Stimulated activated CD8-positive, alpha-beta memory T cell treated with anti-CD3 and anti-CD28 coated beads, Interleukin-2, amount 100 ng/mL, for 48 hours (primary cell): ENCODE measurements around the gene AFG1L.
"Not testable (repeated sequence)": the region's sequence is repeated elsewhere in the genome, so short reads cannot be mapped to it uniquely, and the experiment has no call there.

Experiments
- DNase-seq, 2 donors: peaks; one replicate each; pipeline ENCODE4 v3.0.0-alpha.2; 2020; ENCODE audit warnings: low read depth in 2 of 2

Gene AFG1L

DNA sequence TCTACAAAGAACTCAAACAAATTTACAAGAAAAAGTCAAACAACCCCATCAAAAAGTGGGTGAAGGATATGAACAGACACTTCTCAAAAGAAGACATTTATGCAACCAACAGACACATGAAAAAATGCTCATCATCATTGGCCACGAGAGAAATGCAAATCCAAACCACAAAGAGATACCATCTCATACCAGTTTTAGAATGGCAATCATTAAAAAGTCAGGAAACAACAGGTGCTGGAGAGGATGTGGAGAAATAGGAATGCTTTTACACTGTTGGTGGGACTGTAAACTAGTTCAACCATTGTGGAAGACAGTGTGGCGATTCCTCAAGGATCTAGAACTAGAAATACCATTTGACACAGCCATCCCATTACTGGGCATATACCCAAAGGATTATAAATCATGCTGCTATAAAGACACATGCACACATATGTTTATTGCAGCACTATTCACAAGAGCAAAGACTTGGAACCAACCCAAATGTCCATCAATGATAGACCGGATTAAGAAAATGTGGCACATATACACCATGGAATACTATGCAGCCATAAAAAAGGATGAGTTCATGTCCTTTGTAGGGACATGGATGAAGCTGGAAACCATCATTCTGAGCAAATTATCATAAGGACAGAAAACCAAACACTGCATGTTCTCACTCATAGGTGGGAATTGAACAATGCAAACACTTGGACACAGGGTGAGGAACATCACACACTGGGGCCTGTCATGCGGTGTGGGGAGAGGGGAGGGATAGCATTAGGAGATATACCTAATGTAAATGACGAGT, 121.4 kb downstream of the AFG1L start:
- DNase-seq: not testable (repeated sequence)

DNA sequence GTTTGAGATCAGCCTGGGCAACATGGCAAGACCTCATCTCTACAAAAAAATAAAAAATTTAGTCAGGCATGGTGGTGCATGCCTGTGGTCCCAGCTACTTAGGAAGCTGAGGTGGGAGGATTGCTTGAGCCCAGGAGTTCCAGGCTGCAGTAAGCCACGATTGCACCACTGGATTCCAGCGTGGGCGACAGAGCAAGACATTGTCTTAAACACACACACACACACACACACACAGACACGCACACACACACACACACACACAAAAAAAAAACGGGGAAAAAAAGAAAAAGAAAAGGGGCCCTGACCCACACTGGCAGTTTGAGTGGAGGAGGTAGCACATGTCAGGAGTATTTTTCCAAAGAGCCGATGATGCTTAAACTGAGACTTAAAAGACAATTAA, 122.2 kb downstream of the AFG1L start:
- no peak for DNase-seq

DNA sequence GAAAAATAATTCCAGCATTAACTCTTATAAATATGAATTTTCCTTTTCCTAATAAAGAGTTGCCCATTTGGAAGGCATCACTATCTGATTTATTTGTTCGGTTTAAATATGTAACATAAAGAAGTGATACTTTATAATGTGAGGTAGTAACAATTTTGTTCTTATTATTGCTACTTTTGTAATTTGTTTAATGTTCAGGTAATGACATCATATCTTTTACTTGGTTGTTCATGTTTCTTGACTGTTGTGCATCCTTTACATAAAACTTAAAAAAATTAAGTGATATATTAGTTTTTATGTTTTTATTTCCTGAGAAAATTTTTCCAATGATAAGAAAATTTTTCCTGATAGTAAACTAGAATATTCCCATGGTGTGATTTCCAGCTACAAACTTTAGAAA, 124.6 kb downstream of the AFG1L start:
- DNase-seq: no peak

DNA sequence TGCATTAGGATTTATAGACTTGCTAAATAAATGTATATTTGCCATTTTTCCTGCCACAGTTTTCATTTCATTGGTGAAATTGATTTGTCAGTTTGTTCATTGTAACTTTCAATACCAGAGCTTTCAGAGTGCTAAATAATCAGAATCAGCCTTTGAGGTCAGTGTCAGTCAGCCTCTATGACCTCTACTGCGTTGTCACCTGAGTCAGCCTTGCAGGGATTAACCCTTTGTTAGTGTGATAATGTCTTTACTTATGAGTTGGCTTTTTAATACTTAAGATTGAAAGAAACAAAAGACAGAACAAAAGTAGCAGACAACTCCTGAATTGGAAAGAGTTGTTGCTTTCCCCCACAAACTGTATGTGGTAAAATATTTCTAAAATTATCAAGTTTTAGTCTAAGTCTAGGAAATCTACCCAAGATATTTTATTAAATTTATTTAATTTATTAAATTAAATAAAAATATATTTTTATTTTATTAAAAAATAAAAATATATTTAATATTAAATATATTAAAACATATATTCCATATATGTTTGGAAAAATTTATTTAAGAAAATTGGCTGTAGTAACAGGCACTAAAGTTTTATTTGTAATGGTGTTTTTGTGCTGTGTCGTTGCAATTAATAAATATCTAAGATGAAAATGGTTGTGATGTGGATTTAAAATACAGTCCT, 125.2 kb downstream of the AFG1L start:
- DNase-seq: no peak

DNA sequence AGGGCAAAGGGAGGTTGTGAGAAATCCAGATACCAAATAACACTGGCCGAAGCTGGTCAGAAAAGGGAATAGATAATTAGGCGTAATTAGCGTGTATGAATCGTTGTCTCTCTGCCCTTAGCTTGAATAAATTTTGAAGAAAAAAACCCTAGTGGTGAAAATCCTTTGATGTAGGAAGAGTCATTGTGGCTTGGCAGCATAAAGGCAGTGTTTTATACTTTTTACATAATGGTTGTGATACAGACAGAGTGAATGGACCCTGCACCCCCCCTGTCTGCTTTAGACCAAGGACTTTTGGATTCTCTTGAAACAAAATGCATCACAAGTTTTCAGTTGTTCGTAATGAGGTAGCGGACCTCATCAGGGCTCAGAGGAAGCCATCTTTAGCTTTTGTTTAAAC, 126.5 kb downstream of the AFG1L start:
- no peak for DNase-seq

DNA sequence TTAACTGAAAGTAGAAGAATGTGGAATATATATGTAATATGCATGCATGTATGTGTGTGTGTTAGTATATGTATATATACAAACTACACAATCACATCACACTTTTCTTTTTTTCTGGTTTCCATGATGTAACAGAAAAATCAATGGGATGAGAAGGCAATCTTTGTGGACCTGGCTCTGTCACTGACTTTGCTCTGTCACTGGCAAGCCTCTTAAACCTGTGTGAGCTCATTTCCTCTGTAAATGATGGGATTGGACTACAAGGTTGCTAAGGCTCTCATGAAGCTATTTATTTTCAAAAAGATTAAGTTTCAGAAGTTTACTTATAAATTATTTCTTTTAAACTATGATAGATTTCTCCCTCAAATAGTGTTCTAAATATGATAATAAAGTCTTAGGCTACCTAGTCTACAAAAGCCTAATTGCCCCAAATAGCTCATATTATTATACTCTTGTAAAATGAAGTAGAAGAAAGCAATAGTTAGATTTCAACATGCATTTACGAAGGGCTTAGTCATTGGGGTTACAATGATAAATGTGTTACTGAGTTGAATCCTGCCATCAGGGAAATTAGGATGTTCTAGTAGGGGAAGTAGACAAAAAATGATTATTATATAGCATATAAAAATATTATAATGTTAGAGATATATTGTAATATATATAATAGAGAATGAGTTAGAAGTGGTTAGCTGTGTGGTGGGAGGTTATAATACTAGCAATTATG, 129.3 kb downstream of the AFG1L start:
- no peak for DNase-seq

DNA sequence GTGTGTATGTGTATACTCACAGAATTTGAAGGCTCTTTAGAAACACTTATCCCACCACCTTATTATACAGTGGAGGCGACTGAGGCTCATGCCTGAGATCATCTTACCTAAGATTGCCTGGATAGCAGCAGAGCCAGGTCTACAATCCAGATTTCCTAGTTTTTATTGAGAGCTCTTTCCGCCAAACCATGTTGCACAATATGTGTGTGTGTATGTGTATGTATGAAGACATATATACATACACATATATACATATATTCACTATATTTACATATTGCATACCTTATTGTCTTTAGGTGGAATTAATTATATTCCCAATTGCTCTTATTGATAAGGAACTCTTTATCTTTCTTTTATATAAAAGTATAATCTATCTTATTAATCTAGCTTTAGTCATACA, 130.6 kb downstream of the AFG1L start:
- no peak for DNase-seq

DNA sequence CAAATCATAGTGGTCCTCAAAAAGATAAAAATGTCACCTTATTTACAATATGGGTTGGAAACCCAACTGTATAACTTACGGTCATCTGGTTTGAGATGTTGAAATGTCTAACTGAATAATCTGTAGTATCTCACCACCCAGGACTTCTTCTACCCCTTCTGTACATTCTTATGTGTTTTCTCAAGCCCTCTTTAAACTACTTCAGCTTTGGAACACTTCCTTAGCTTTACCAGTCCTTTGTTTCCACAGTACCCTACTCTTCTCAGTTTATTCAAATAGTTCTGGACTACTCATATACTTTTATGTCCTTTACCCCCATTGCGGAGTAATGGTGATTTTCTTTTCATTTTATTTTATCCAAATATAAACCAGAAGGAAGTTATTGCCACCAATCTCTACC, 137.3 kb downstream of the AFG1L start:
- DNase-seq: no peak

DNA sequence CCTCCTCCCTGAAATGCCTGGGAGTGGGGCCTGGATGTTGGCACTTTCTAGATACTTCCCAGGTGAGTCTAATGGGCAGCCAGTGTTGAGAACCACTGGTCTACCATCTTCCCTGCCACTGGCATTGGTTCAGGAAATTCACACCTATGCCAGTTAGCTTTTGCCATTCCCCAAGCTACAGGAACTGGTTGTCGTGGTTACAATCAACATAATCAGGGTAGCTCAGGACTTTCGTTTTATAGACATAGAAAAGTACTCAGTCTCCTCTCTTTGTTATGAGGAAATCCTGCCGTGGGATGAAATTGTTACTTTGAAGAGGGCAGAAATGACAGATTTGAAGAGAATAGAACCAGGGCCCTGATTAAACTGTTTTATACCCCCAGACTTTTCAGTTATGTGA, 137.9 kb downstream of the AFG1L start:
- no peak for DNase-seq

DNA sequence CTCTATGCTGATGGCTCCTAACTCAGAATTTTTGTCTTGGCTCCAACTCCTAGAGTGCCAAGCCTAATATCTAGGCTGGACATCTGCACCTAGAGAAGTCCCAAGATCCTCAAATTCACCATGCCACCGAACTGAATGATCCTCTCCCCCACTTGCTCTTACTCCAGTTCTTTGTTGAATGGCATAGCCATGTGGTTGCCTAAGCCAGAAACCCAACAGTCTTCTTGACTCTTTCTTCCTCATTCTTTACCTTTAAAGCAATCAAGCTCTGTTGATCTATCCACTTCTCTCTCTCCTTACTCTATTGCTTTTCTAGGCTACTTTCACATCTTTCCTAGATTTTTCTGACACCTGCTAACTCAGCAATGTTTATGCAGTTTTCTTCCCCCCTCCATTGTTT, 139.4 kb downstream of the AFG1L start:
- no peak for DNase-seq

DNA sequence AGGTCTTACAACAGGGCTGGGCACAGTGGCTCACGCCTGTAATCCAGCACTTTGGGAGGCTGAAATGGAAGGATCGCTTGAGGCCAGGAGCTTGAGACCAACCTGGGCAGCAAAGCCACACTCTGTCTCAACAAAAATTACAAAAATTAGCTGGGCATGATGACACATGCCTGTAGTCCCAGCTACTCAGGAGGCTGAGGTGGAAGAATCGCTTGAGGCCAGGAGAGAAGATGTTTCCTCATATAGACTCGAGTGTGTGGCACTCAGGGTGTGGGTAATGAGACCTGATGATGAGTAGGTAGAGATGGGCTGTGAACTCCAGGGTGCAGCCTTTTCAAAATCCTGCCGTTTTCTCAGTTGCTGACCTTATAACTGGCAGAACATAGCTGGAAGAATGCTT, 140.5 kb downstream of the AFG1L start:
- DNase-seq: no peak

DNA sequence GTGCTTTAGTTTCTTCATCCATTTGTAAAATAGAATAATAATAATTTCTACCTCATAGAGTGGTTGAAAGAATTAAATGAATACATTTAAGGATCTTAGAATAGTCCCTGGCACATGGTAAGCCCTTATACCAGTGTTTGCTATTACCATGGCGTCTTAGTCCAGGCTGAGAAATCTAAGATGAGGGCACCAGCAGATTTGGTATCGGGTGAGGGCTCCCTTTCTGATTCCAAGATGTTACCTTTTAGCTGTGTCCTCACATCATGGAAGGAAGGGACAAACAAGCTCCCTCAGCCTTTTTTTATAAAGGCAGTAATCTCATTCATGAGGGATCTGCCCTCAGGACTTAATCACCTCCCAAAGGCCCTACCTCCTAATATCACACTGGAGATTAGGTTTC, 141.9 kb downstream of the AFG1L start:
- no peak for DNase-seq

DNA sequence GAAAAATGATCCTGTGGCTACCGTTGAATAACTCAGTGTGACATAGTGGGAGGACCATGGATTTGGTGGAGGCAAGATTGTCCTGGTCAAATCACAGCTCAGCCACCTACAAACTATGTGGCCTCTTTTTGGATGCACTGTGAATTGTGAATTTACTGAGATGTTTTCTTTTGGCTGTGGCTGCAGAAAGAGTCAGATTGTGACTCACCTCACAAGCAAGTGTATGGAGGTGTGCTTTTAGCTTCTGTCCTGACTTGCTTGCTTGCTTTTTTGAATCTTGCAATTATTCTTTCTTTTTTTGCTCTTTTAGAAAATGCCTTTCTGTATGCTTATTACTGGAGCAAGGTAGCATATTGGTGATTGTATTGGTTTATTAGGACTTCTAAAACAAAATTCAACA, 143.0 kb downstream of the AFG1L start:
- no peak for DNase-seq

DNA sequence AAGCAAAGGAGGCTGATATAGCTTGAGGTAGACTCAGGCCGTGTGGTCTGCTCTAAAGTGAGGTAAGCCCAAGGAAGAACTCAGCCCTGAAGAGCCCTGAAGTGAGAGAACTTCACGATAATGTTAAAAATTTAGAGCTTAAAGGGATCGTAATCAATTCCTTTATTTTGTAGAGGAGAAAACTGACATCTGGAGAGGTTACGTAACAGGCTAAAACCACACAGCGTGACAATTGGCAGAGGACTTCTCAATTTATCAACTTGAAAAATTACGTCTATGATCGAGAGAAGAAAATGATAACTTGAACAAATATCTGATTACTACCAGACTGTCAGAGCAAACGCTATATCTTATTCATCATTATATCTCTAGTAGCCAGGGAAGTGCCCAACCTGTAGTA, 144.1 kb downstream of the AFG1L start:
- DNase-seq: no peak

DNA sequence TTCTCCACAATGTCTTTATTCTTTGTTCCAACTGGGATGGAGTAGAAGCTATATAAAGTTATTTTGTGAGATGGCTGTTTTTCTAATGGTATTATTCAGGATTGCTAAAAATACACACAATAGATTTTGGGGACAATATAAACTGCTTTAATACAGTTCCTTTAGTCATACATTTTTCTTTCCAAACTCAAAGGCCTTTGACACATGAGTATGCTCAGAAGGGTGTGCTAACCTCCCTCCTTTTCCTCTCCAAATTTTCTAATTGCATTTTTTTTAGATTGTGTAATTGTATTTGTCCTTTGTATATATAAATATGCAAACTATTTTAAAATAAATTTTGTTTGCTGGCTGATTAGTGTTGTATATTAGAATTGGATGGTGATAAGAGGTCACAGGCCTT, 146.3 kb downstream of the AFG1L start:
- no peak for DNase-seq

DNA sequence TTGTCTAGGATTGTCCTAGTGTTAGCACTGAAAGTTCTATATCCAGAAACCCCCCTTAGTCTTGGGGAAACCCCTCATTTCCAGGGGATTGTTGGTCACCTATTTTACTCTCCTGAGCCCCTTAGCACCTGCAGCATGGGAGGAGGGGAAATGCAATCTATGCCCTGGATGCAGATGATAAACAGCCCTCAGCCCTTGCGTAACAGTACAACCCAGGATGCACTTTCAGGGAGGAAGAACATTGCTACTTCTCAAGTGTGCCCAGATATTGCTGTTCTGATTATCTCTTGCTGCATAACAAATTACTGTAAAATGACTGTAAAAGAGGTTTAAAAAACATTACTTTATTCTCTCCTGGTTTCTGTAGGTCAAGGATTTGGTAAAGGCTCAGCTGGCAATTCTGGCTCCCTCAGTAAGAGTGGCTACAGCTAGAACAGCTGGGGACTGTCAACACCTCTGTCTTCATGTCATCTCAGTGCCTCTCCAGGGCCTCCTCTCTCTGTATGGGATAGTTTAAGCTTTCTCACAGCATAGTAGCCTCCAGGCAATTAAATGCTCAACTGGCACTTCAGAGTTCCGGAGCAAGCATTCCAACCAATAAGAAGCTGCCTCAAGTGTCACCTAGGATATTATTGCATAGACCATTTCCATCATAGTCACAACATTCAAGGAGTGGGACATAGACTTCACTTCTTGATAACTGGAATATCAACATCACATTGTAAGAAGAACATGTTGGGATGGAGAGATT, 148.1 kb downstream of the AFG1L start:
- DNase-seq: no peak

DNA sequence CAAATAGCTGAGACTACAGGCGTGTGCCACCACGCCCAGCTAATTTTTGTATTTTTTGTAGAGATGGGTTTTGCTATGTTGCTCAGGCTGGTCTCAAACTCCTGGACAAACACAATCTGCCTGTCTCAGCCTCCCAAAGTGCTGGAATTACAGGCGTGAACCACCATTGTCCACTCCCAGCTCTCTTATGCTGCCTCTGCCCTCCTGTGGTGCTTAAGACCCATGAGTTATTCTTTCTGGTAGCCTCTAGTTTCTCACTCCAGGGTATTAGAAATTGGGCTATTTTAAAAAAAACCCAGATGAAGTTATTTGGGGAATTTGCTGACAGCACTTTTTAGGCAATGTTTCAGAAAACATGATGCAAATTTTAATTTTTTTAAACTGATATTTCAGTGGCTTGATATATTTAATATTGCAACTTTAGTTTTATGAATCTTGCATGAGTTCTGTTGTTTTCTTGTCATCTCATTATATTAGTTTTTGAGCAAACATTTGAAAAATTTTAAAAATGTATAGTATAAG, 151.8 kb downstream of the AFG1L start:
- no peak for DNase-seq

DNA sequence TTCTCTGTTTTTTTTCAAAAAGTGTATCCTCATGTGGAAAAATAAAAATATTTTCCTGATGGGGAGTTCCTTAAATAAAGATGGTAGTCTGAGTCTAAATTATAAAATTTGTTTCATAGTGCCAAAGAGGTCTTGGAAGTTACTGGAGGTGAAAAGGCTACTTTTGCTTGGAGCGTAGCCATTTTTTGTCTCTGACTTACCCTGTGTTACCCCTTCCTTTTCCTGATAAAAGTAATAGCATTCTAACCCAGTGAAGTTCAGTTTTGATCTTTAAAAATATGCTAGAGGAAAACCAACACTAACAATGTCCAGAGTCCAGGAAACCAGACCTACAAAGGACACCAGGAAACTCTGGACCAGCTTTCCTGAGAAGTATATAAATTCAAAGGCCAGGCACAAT, 153.6 kb downstream of the AFG1L start:
- DNase-seq: no peak

DNA sequence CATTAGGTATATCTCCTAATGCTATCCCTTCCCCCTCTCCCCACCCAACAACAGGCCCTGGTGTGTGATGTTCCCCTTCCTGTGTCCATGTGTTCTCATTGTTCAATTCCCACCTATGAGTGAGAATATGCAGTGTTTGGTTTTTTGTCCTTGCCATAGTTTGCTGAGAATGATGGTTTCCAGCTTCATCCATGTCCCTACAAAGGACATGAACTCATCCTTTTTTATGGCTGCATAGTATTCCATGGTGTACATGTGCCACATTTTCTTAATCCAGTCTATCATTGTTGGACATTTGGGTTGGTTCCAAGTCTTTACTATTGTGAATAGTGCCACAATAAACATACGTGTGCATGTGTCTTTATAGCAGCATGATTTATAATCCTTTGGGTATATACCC, 154.9 kb downstream of the AFG1L start:
- not testable (repeated sequence) for DNase-seq

DNA sequence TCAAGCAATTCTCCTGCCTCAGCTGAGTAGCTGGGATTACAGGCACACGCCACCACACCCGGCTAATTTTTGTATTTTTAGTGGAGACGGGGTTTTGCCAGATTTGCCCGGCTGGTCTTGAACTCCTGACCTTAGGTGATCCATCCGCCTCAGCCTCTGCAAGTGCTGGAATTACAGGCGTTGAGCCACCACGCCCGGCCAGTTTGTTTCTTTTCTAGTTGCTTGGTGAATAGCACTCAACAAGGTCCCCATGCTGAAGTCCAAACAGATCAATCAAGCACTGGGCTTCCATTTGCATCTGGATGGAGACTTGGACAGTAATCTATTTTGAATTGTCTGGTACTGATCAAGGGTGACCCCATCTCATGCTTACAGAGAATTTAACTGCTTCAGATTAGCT, 157.0 kb downstream of the AFG1L start:
- no peak for DNase-seq

DNA sequence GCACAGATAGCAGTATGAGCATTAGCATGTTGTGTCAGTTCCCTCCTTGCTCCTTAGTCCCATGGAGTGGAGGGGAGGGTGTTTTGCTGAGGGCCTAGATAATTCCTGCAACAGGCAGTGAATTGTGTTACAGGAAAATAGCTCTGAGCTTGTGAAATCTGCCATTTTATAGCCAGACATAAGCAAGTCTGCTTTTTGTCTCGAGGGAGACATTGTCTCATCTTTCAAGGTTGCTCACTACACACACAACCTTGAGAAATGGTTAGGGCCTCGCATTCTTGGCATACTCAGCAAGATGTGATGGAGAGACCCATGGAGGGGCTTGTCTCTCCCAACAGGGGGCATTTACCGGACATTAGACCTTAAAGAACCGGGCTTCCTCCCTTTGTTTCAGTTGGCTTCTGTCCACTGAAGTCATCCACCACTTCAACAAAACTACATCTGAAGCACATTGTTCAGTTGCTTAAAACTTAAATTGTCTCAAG, 157.9 kb downstream of the AFG1L start:
- no peak for DNase-seq
